Parietal lobe (tissue), 2 donors: ENCODE data around the gene KRTAP17-1. TPM values are rescaled to one million over a fixed set of nuclear protein-coding genes. Genes with fewer than 3 reads are reported as not detected.

Experiments used
- small RNA-seq: library from RNA; depleted of rRNA; stranded (forward); fragments of <200 nt; gene quantifications from one replicate; pipeline ENCODE3, GENCODE V24; 2014; ENCODE audit warnings: low replicate concordance
- total RNA-seq: library from RNA; depleted of rRNA; stranded (reverse); fragments of >200 nt; gene quantifications from one replicate; pipeline ENCODE4 v1.2.3, GENCODE V29; 2014

KRTAP17-1 gene
- total RNA-seq, result not detected

GRCh38 chr17:41315204-41315794 lies at the start of gene KRTAP17-1:
TSS of gene KRTAP17-1 (minus strand) at chr17:41315710. CDS start at chr17:41315650, 60 bp downstream.

GRCh38 chr17:41350381-41350878 lies 34.9 kb upstream of the KRTAP17-1 start, which contains the start of gene KRT33A:
TSS of gene KRT33A (minus strand) at chr17:41350828. CDS start at chr17:41350767, 61 bp downstream.

GRCh38 chr17:41308918-41309359 lies 6.6 kb downstream of the KRTAP17-1 start, which contains the start of gene KRTAP16-1:
TSS of gene KRTAP16-1 (minus strand) at chr17:41309309. CDS start at chr17:41309253, 56 bp downstream.

GRCh38 chr17:41301916-41302901 lies 13.3 kb downstream of the KRTAP17-1 start, which contains the start of gene KRTAP29-1:
TSS of gene KRTAP29-1 (minus strand) at chr17:41302851. CDS start at chr17:41302851, 0 bp downstream.

GRCh38 chr17:41275648-41276190 lies 39.8 kb downstream of the KRTAP17-1 start, which contains the start of gene KRTAP9-7:
TSS of gene KRTAP9-7 (plus strand) at chr17:41275698. CDS start at chr17:41275698, 0 bp downstream.

GRCh38 chr17:41265078-41265477 lies 50.4 kb downstream of the KRTAP17-1 start, which contains the start of gene KRTAP9-6:
TSS of gene KRTAP9-6 (plus strand) at chr17:41265378. CDS start at chr17:41265378, 0 bp downstream.

Small RNAs within 50 kb of the gene (small RNA-seq; reads per million reads assigned to genes)
- not detected for gene KRTAP9-10P

Other genes with a start within 250 kb of the KRTAP17-1 start
- not detected for gene KRTAP2-4, start 249.8 kb downstream of the KRTAP17-1 start, total RNA-seq
- gene KRTAP4-7, start 231.6 kb downstream of the KRTAP17-1 start, total RNA-seq, result not detected
- not detected for gene KRTAP4-8, start 217.6 kb downstream of the KRTAP17-1 start, total RNA-seq
- not detected for gene KRTAP4-16, start 213.5 kb downstream of the KRTAP17-1 start, total RNA-seq
- not detected for gene KRTAP4-9, start 210.3 kb downstream of the KRTAP17-1 start, total RNA-seq
- gene KRTAP4-11, start 197.3 kb downstream of the KRTAP17-1 start, total RNA-seq, result not detected
- gene KRTAP4-12, start 191.5 kb downstream of the KRTAP17-1 start, total RNA-seq, result not detected
- not detected for gene KRTAP4-6, start 175.2 kb downstream of the KRTAP17-1 start, total RNA-seq
- gene KRTAP4-5, start 165.9 kb downstream of the KRTAP17-1 start, total RNA-seq, result not detected
- not detected for gene KRTAP4-4, start 155.0 kb downstream of the KRTAP17-1 start, total RNA-seq
- gene KRTAP4-3, start 147.5 kb downstream of the KRTAP17-1 start, total RNA-seq, result not detected
- not detected for gene KRTAP4-2, start 137.5 kb downstream of the KRTAP17-1 start, total RNA-seq
- gene KRTAP4-1, start 130.8 kb downstream of the KRTAP17-1 start, total RNA-seq, result not detected
- not detected for gene KRTAP9-1, start 125.8 kb downstream of the KRTAP17-1 start, total RNA-seq
- not detected for gene KRTAP9-2, start 89.1 kb downstream of the KRTAP17-1 start, total RNA-seq
- gene KRTAP9-3, start 83.3 kb downstream of the KRTAP17-1 start, total RNA-seq, result not detected
- gene KRTAP9-8, start 77.7 kb downstream of the KRTAP17-1 start, total RNA-seq, result not detected
- not detected for gene KRTAP9-4, start 66.0 kb downstream of the KRTAP17-1 start, total RNA-seq
- gene KRTAP9-9, start 60.3 kb downstream of the KRTAP17-1 start, total RNA-seq, result not detected
- gene KRTAP9-6, start 50.3 kb downstream of the KRTAP17-1 start, total RNA-seq, result not detected
- gene KRTAP9-7, start 40.0 kb downstream of the KRTAP17-1 start, total RNA-seq, result not detected
- not detected for gene KRTAP29-1, start 12.9 kb downstream of the KRTAP17-1 start, total RNA-seq
- not detected for gene KRTAP16-1, start 6.4 kb downstream of the KRTAP17-1 start, total RNA-seq
- not detected for gene KRT33A, start 35.1 kb upstream of the KRTAP17-1 start, total RNA-seq
- gene KRT33B, start 54.1 kb upstream of the KRTAP17-1 start, total RNA-seq, result not detected
- gene KRT34, start 66.6 kb upstream of the KRTAP17-1 start, total RNA-seq, result 0.94 TPM
- 0.94 TPM for gene KRT31, start 81.9 kb upstream of the KRTAP17-1 start, total RNA-seq
- gene KRT37, start 108.9 kb upstream of the KRTAP17-1 start, total RNA-seq, result not detected
- gene KRT38, start 125.3 kb upstream of the KRTAP17-1 start, total RNA-seq, result not detected
- not detected for gene KRT32, start 151.7 kb upstream of the KRTAP17-1 start, total RNA-seq
- gene KRT35, start 165.4 kb upstream of the KRTAP17-1 start, total RNA-seq, result not detected
- not detected for gene KRT36, start 174.2 kb upstream of the KRTAP17-1 start, total RNA-seq
- gene KRT13, start 189.9 kb upstream of the KRTAP17-1 start, total RNA-seq, result not detected
- not detected for gene KRT15, start 203.2 kb upstream of the KRTAP17-1 start, total RNA-seq
- 5.9 TPM for gene KRT19, start 212.6 kb upstream of the KRTAP17-1 start, total RNA-seq